ENCODE measurements around the gene ACTRT2.

The ACTRT2 gene

DNA sequence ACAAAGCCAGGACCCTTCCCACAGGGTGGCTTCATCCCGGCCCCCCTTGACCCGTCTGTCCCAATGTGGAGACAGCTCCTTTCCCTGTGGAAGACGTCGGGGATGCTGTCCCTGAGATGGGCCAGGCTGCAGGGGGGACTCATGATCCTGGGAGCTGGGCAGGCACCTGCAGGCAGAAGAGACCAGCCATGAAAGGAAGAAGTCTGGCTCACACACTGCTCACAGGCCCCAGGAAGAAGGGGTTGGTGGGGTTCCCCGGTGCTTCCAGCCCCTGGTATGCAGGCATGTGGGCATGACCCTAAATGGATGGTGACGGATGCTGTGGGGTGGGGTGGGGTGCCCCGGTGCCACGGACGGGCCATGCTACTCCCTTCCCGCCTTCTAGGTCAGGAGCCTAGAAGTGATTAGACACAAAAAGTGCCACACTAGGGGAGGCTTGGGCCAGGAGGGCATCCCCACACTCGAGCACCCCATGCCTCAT is 8.3 kb downstream of the ACTRT2 start:
- Histone ChIP-seq H3K9ac (no peak overlapping the region), H3K79me2 (ENCODE audit: insufficient read depth, low read depth) (no peaks in the 10 kb centered on the region), H3K4me3 (IDR thresholded peaks at IDR 0.05; ENCODE audit: insufficient read depth, low read depth, low read length) (no peak overlapping the region), H4K20me1 (ENCODE audit: insufficient read depth) (no peaks in the 10 kb centered on the region), H3K27me3 (ENCODE audit: insufficient read depth, low read depth) (peaks cover 28% of the 10 kb centered on the region; the same call in 1 of the 2 replicates), H3K4me2 (no peak overlapping the region), H2AFZ (ENCODE audit: low read depth) (no peak overlapping the region), H3K27ac (no peak overlapping the region), H3K36me3 (ENCODE audit: insufficient read depth) (no peaks in the 10 kb centered on the region), H3K4me1 (ENCODE audit: low read depth, poor library complexity, severe bottlenecking) (no peaks in the 10 kb centered on the region)
- no peak for TF ChIP-seq CTCF (conservative IDR thresholded peaks at IDR 0.05; ENCODE audit: low read depth, low read length)

DNA sequence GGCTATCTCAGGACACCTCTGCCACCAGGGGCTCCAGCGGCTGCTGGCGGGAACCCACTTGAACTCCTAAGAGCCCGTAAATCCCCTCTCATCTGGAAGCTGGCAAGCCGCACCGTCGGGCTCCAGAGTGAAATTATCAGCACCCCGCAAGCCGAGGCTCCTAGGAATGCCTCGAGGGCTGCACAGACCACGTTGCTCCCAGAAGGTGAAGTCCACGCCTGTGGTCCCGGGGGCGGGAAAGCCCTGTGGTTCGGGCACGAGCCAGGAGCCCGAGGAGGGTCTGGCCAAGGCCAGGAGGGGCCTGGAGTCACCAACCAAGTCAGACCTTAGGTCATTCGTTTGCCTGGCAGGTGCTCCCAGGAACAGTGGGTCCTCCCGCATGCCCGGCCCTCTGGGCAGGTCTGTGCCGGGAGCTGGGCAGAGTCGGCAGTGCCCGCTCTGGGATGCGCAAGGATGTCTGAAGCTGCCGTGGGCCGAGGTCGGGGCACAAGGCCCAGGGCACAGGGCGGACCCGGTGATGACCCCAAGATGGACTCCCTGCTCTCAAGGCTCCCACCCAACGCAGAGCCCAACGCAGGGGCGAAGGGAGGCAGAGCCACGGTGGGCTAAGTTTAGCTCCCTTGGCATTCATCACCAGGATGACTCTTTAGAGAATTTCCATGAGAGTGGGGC is 8.9 kb downstream of the ACTRT2 start:
- Histone ChIP-seq H3K79me2 (ENCODE audit: insufficient read depth, low read depth) (no peaks in the 10 kb centered on the region), H4K20me1 (ENCODE audit: insufficient read depth) (no peaks in the 10 kb centered on the region), H3K27me3 (ENCODE audit: insufficient read depth, low read depth) (peaks cover 28% of the 10 kb centered on the region; the same call in 1 of the 2 replicates), H3K27ac (no peak overlapping the region), H3K4me1 (ENCODE audit: low read depth, poor library complexity, severe bottlenecking) (no peaks in the 10 kb centered on the region), H2AFZ (ENCODE audit: low read depth) (no peak overlapping the region), H3K9ac (no peak overlapping the region), H3K36me3 (ENCODE audit: insufficient read depth) (no peaks in the 10 kb centered on the region), H3K4me2 (no peak overlapping the region), H3K4me3 (IDR thresholded peaks at IDR 0.05; ENCODE audit: insufficient read depth, low read depth, low read length) (no peak overlapping the region)
- no peak for TF ChIP-seq CTCF (conservative IDR thresholded peaks at IDR 0.05; ENCODE audit: low read depth, low read length)

- peaks cover 28% of the 10 kb centered on the region; the same call in 1 of the 2 replicates for H3K27me3 ChIP-seq (ENCODE audit: insufficient read depth, low read depth)
These were observed 9.6 kb downstream of the ACTRT2 start for GRCh38 chr1:3030663-3031381.

More at GRCh38 chr1:3030663-3031381, 9.6 kb downstream of the ACTRT2 start:
- H3K27ac ChIP-seq = no peak overlapping the region
- no peaks in the 10 kb centered on the region for H3K36me3 ChIP-seq (ENCODE audit: insufficient read depth)
- H2AFZ ChIP-seq (ENCODE audit: low read depth) = no peak overlapping the region
- no peaks in the 10 kb centered on the region for H4K20me1 ChIP-seq (ENCODE audit: insufficient read depth)
- H3K4me1 ChIP-seq (ENCODE audit: low read depth, poor library complexity, severe bottlenecking) = no peaks in the 10 kb centered on the region
- no peak for TF ChIP-seq CTCF (conservative IDR thresholded peaks at IDR 0.05; ENCODE audit: low read depth, low read length)
- H3K4me3 ChIP-seq (IDR thresholded peaks at IDR 0.05; ENCODE audit: insufficient read depth, low read depth, low read length) = no peak overlapping the region
- H3K9ac ChIP-seq = no peak overlapping the region
- no peak overlapping the region for H3K4me2 ChIP-seq
- H3K79me2 ChIP-seq (ENCODE audit: insufficient read depth, low read depth) = no peaks in the 10 kb centered on the region

Data from KMS-11 (cell line).